ENCODE results near the gene TRABD2B. TPM values are rescaled to one million over a fixed set of nuclear protein-coding genes. Genes with fewer than 3 reads are reported as not detected.

TRABD2B gene
- total and polyA plus RNA-seq, 2 donors (not counting 3 experiments of a cell fraction or from before 2014, with no cell fraction given): not detected

- intact Hi-C loops (cut with micrococcal nuclease) (no loop called here), dilution Hi-C loops (cut with MboI; ENCODE audit: extremely low pct_ligation_motif_present, low sequenced_read_pairs) (no loop called here)
- H4K20me1 ChIP-seq (replicated peaks; ENCODE audit: control insufficient read depth, extremely low read depth, insufficient read depth, low read length): no peaks in the 10 kb centered on the region
- FAIRE-seq: no peak
- no peak for DNase-seq (ENCODE audit: low read depth, low spot score)
- H3K79me2 ChIP-seq (ENCODE audit: control insufficient read depth, insufficient read depth, low read length): no peaks in the 10 kb centered on the region
- CTCF ChIA-PET: interaction anchor here (1.6 to 2.1 kb wide), 2 partner anchors 10 to 12 kb away, joined by 3 to 5 read pairs; no protein-coding TSS in a partner anchor
- H3K4me3 ChIP-seq (replicated peaks in 1 of 3; ENCODE audit: insufficient read depth in 1 of 3, low read depth in 1 of 3, low read length in 3 of 3): no peak overlapping the region
- no TSS peak for BruUV-seq (replicated peaks)
- POLR2A ChIA-PET: no interaction called here
- H3K27ac ChIP-seq (ENCODE audit: insufficient read depth, low read depth, low read length): no peak overlapping the region
- peaks cover 0 to 1% of the 10 kb centered on the region in 2 experiments for H3K27me3 ChIP-seq (ENCODE audit: control insufficient read depth in 2 of 2, insufficient read depth in 2 of 2, low read length in 2 of 2)
- H3K9me3 ChIP-seq (replicated peaks; ENCODE audit: control insufficient read depth, insufficient read depth, low read length): no peaks in the 10 kb centered on the region
- H3K9ac ChIP-seq (replicated peaks; ENCODE audit: extremely low read depth, insufficient read depth, low read length): no peak overlapping the region
- H3K36me3 ChIP-seq (ENCODE audit: control insufficient read depth in 2 of 2, extremely low read depth in 1 of 2, insufficient read depth in 2 of 2, low read length in 2 of 2): no peaks in the 10 kb centered on the region
- TF ChIP-seq MAX (IDR thresholded peaks at IDR 0.05; ENCODE audit: insufficient read depth, insufficient read length): no peak
- H3K4me1 ChIP-seq (ENCODE audit: control insufficient read depth, extremely low read depth, insufficient read depth, low read length): no peaks in the 10 kb centered on the region
- no peaks in the 10 kb centered on the region for H3K9me1 ChIP-seq (replicated peaks; ENCODE audit: control insufficient read depth, extremely low read depth, insufficient read depth, low read length)
- H3K4me2 ChIP-seq (ENCODE audit: insufficient read depth, low read length): no peak overlapping the region
- H2AFZ ChIP-seq (ENCODE audit: low read depth, low read length): no peak overlapping the region
Observed at GRCh38 chr1:47940779-47941178, 56.4 kb downstream of the TRABD2B start.

GRCh38 chr1:47940326-47940725 lies 56.9 kb downstream of the TRABD2B start:
- no peak overlapping the region for H3K9ac ChIP-seq (replicated peaks; ENCODE audit: extremely low read depth, insufficient read depth, low read length)
- H3K27ac ChIP-seq (ENCODE audit: insufficient read depth, low read depth, low read length): no peak overlapping the region
- no peak overlapping the region for H3K4me2 ChIP-seq (ENCODE audit: insufficient read depth, low read length)
- no peak for TF ChIP-seq MAX (IDR thresholded peaks at IDR 0.05; ENCODE audit: insufficient read depth, insufficient read length)
- no peak for TF ChIP-seq POLR2A (IDR thresholded peaks at IDR 0.05; ENCODE audit: low read depth, low read length)
- TF ChIP-seq JUN (IDR thresholded peaks at IDR 0.05; ENCODE audit: borderline replicate concordance, insufficient read depth, insufficient read length, low read depth): no peak
- no peak for TF ChIP-seq GATA2 (IDR thresholded peaks at IDR 0.05; ENCODE audit: insufficient read depth, insufficient read length, low read depth, low read length)
- no peak for TF ChIP-seq CTCF (IDR thresholded peaks at IDR 0.05; ENCODE audit: extremely low read depth in 1 of 2, insufficient read depth in 1 of 2, low read depth in 1 of 2, low read length in 2 of 2)
- no peak for TF ChIP-seq MYC (IDR thresholded peaks at IDR 0.05; ENCODE audit: low read depth, low read length)
- TF ChIP-seq EZH2 (IDR thresholded peaks at IDR 0.05; ENCODE audit: borderline replicate concordance, low read depth, low read length, severe bottlenecking): no peak
- TF ChIP-seq POLR2AphosphoS5 (IDR thresholded peaks at IDR 0.05; ENCODE audit: insufficient read depth, low read depth, low read length): no peak
- no peak for TF ChIP-seq FOS (IDR thresholded peaks at IDR 0.05; ENCODE audit: borderline replicate concordance, insufficient read depth, low read length)
- no peaks in the 10 kb centered on the region for H3K79me2 ChIP-seq (ENCODE audit: control insufficient read depth, insufficient read depth, low read length)
- dilution Hi-C loops (cut with MboI; ENCODE audit: extremely low pct_ligation_motif_present, low sequenced_read_pairs): no loop called here
- DNase-seq (ENCODE audit: low read depth, low spot score) (no peak), FAIRE-seq (no peak)
- H3K4me3 ChIP-seq (replicated peaks in 1 of 3; ENCODE audit: insufficient read depth in 1 of 3, low read depth in 1 of 3, low read length in 3 of 3): no peak overlapping the region
- no peaks in the 10 kb centered on the region for H3K4me1 ChIP-seq (ENCODE audit: control insufficient read depth, extremely low read depth, insufficient read depth, low read length)
- intact Hi-C loops (cut with micrococcal nuclease): no loop called here
- BruUV-seq (replicated peaks): no TSS peak
- H3K9me1 ChIP-seq (replicated peaks; ENCODE audit: control insufficient read depth, extremely low read depth, insufficient read depth, low read length): no peaks in the 10 kb centered on the region
- CTCF ChIA-PET: interaction anchor here (1.6 to 2.1 kb wide), 3 partner anchors 9 to 214 kb away, joined by 3 to 5 read pairs (median 4); no protein-coding TSS in a partner anchor
- no peaks in the 10 kb centered on the region for H4K20me1 ChIP-seq (replicated peaks; ENCODE audit: control insufficient read depth, extremely low read depth, insufficient read depth, low read length)
- H2AFZ ChIP-seq (ENCODE audit: low read depth, low read length): no peak overlapping the region
- POLR2A ChIA-PET: no interaction called here
- no peaks in the 10 kb centered on the region for H3K36me3 ChIP-seq (ENCODE audit: control insufficient read depth in 2 of 2, extremely low read depth in 1 of 2, insufficient read depth in 2 of 2, low read length in 2 of 2)
- peaks cover 0 to 1% of the 10 kb centered on the region in 2 experiments for H3K27me3 ChIP-seq (ENCODE audit: control insufficient read depth in 2 of 2, insufficient read depth in 2 of 2, low read length in 2 of 2)
- H3K9me3 ChIP-seq (replicated peaks; ENCODE audit: control insufficient read depth, insufficient read depth, low read length): no peaks in the 10 kb centered on the region
